ENCODE data around the gene MED25.

The MED25 gene

DNA sequence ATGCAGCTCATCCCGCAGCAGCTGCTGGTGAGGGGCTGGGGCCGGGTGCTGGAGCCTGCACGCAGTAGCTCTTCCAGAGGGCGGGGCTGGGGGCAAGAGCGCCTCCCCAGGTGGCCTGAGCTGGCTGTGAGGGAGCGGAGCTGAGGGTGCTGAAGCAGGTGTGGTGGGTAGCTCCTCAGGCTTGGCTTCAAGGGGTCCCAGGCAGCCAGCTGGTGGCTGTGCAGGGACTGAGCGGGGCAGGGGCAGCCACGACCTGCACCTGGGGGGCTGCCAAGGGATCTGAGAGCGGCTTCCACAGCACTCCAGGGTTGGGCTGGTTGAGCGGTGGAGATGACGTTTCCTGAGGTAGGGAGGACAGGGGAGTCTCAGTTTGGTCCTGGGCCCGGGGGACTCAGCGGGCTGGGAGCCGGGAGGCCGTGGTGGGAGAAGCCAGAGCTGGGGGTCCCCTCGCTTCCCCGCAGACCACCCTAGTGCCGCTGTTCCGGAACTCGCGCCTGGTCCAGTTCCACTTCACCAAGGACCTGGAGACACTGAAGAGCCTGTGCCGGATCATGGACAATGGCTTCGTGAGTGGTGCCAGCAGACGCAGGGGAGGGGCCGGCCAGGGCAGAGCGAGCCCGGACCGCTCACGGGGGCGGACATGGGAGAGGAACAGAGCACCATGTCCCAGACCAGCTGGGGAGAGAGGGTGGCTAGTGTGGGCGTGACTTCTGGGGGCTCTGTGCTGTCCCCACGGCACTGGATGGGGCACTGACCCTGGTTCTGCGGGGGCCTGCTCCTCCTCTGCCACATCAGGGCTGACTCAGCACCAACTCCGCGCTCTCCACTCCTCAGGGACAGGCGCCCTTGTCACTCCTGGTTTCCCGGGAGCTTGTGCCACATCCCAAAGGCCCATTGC lies 40.2 kb downstream of the MED25 start:
- no peak for DNase-seq (ENCODE audit: low spot score)

GRCh38 chr19:49859682-49860335 lies 41.7 kb downstream of the MED25 start:
- DNase-seq (ENCODE audit: low spot score), result no peak

DNA sequence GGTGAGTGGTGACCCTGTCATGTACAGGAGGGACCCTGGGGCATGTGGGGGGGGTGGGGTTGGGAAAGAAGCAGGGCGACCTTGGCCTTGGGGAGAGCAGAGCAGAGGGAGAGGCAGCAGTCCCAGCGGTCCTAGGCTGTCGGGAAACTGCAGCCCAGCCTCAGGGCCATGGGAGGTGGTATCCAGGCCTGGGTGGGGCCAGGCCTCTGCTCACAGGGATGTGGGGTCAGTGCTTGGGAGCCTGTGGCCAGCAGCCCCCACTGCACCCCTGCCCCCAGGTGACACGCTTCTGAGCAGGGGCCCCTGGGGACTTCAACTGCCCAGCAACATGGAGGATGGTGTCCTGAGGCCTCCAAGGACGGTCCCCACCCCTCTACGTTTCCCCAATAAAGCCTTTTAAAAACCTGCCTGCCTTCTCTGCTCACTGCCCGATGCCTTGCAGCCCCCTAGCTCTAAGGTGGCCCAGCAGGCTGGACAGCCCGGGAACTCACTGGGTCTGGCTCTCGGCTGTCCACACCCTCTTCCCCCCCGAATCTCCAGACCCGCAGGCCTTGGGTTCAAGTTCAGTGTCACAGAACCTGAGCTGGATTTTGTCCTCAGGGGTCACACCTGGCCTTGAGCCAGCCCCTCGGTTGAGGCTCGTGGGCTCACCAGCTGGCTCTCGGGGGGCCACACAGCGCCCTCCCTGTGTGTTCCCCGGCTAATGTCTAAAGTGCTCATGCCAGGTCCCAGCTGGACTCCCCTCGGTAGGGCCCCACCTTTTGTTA lies 42.4 kb downstream of the MED25 start:
- no peak for DNase-seq (ENCODE audit: low spot score)

DNA sequence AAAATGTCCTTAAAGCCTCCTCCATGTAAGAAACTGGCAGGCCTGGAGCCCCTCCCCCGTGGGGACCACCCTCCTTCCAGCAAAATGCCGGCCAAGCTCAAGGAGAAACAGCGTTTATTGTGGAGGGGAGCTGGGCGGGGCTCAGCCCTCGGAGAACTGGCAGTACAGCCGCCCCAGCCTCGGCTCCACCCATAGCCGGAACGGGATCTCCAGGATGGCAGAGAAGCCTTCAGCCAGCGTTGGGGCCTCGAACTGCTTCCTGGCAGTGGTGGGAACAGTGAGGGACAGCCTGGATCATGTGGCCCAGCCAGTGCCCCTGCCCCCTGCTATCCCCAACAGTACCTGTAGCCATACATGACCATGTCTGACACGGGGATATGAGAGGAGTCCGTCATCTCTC lies 43.0 kb downstream of the MED25 start:
- DNase-seq (ENCODE audit: low spot score), result no peak

GRCh38 chr19:49861541-49862378 lies 43.7 kb downstream of the MED25 start:
- no peak for DNase-seq (ENCODE audit: low spot score)

- no peak for DNase-seq (ENCODE audit: low spot score)
Observed at GRCh38 chr19:49862391-49863253, 44.5 kb downstream of the MED25 start.

DNA sequence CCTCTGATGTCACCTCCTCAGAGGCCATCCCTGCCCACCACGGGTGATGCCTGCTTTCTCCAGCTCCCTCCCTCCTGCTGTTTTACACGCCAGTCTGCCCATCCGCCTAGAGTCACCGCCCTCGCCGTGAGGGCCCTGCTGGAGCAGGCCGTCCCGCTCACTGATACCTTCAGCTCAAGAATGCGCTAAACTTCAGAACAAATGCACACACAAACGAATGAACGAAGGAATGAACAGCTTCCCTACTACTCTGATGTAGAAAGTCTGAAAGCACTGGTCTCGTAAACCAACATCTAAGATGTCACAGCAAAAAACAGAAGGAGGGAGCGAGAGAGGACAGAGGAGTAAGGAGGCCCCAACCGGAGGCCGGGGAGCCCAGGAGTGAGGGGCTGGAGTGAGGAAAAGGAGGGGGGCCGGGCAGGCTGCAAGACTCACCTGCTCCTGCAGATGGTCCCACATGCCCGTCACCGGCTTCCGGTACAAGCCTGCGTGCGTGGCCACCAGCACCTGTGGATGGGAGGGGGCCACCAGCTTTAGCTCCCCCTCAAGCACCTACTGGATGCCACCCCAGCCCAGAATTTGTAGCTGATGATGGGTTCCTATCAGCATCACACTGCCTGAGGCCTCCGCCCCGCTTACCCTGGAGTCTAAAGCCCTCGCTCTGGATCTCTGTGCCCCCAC lies 45.3 kb downstream of the MED25 start:
- DNase-seq (ENCODE audit: low spot score), result no peak

GRCh38 chr19:49863935-49864320 lies 45.8 kb downstream of the MED25 start:
- DNase-seq (ENCODE audit: low spot score), result no peak

- no peak for DNase-seq (ENCODE audit: low spot score)
Observed at GRCh38 chr19:49864890-49865289, 46.8 kb downstream of the MED25 start.

GRCh38 chr19:49866933-49867782 lies 49.1 kb downstream of the MED25 start, which contains the start of gene PNKP:
TSS of gene PNKP (minus strand) at chr19:49867576. CDS start at chr19:49867204, 372 bp downstream.
- peak; percentile 89 for DNase-seq (ENCODE audit: low spot score)

- peak; percentile 65 for DNase-seq (ENCODE audit: low spot score)
Observed at GRCh38 chr19:49869009-49869483, 51.0 kb downstream of the MED25 start.

- peak; percentile 92 for DNase-seq (ENCODE audit: low spot score)
Observed at GRCh38 chr19:49869484-49870308, 51.6 kb downstream of the MED25 start.

DNA sequence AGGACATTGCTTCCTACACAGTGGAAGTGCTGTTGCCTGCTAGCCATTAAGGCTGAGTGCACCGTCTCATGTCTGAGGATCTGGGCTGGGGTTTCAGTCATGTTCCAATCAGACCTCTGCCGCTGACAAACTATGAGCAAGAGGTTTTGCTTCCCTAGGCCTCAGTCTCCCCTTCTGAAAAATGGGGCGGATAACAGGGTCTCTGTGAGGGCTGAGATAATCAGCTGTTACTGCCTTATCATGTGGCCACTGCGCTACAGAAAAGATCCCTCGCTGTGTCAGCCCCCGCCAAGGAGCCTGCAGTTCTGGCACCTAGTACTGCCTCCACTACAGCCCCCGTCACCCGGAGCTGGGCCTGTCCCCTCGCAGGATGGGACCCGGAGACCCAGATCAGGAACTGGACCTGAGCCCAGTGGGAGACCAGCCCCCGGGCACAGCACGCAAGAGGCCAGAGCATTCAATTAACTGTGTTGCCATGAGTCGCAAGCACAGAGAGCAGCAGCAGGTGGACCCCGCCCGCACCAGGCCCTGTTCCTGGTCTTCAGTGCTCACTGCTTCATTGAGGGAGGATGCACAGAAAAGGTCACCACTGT lies 52.3 kb downstream of the MED25 start:
- DNase-seq (ENCODE audit: low spot score), result no peak

DNA sequence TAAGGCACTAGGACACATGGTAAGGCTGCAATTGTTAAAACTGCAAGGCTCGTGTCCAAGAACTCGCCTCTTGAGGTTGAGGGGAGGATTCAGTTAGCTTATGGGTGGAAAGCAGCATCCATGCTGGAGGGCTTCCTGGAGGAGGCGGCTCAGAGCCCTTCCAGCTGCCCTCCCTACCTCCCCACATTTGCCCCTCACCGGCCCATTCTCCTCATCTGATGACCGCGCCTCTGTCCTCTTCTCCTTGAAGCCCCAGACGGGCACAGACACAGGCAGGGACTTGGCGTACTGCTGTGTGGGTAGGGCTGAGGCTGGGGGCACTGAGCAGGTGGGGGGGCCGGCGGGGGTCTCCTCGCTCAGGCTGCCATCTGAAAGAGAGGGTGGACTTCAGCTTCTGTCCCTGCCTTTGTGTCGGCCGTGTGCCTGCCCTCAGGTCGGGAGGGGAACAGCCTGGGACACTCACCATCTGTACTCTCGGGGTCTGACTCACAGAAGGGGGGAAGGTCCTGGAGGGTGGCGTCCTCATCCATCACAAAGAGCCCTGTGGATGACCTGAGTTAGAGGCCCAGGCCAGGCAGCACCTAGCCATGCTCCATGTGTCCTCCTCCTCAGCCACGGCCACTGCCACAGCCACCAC lies 53.4 kb downstream of the MED25 start:
- no peak for DNase-seq (ENCODE audit: low spot score)

DNA sequence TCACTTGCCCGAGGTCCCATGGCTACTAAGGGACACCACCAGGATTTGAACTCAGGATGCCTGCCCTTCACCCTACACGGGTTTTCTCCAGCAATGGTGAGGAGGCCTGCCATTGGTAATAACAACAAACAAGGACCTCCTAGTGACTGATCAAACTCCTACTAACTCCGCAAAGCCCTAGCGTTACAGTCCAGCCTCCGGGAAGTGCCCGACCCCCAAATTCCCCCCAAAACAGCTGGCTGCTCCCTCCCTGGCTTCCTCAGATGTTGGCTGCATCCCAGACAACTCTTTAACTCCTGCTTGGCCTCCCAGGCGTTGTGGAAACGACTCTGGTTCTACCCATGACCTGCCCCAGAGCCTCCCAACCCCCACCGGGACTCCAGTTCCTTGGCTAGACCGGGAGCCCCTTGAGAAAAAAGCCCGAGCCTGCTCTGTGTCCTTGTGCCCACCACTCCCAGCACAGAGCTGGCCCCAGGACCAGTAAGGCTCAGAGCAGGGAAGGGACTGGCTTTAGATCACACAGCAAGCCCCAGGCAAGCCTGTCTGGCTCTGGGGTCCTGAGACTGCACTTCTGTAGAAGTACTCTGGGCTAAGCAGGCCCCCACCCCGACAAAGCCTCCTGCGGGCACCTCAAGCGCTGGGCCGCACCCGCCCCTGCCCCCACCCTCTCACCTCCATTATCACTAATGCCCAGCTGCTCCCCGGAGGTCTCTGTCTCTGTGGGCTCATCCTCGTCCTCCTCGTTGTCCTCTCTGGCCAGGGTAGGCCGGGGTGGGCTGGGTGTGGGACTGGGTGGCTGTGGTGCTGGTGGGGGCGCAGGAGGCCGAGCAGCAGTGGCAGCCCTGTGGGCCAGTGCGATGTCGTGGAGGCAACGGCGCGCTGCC lies 54.4 kb downstream of the MED25 start:
- DNase-seq (ENCODE audit: low spot score), result no peak

GRCh38 chr19:49873129-49873521 lies 55.0 kb downstream of the MED25 start:
- no peak for DNase-seq (ENCODE audit: low spot score)

All from D341Med (cell line).